ENCODE measurements around the gene COIL.
A peak's percentile ranks its signal among the peaks of the same experiment; 100 is the strongest.
"Not testable (repeated sequence)": the region's sequence is repeated elsewhere in the genome, so short reads cannot be mapped to it uniquely, and the experiment has no call there.

Gene COIL, protein sequence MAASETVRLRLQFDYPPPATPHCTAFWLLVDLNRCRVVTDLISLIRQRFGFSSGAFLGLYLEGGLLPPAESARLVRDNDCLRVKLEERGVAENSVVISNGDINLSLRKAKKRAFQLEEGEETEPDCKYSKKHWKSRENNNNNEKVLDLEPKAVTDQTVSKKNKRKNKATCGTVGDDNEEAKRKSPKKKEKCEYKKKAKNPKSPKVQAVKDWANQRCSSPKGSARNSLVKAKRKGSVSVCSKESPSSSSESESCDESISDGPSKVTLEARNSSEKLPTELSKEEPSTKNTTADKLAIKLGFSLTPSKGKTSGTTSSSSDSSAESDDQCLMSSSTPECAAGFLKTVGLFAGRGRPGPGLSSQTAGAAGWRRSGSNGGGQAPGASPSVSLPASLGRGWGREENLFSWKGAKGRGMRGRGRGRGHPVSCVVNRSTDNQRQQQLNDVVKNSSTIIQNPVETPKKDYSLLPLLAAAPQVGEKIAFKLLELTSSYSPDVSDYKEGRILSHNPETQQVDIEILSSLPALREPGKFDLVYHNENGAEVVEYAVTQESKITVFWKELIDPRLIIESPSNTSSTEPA

DNA sequence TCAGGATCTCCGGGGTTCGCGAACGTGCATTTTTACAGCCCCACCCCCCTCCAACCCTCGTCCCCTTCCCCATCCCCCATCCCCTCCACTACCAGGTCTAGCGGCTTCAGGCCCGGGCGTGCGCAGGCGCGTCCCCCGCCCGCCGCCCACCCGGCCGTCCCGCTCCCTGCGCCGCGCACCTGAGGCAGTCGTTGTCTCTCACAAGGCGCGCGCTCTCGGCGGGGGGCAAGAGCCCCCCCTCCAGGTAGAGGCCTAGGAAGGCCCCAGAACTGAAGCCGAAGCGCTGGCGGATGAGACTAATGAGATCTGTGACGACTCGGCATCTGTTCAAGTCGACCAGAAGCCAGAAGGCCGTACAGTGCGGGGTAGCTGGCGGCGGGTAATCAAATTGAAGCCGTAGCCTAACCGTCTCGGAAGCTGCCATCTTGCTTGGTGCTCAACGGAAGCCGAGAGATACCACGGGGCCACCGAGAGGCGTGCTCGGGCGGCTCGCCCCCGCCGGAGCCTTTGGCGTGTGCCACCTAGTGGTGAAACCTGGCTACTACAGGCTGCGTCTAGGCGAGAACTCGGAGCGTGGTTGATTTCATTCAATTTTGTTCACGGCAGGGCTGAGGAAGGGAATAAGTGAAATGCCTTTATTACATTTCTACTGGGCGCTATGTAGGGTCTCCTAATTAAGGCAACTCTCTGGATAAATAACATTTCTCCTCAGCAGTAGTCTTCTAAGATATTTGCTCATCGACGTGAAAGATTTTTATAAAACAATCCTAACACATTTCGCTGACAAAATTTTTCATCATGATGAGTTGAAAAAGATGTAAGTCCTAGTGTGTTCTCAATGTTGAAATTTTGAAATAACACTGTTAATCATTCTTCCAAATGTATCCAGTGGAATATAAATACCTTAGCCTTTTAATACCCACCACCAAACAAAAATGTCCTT, at the start of gene COIL:
Gene COIL, minus strand, starts transcription at position 455 of the 943 bp plus-strand sequence. Its CDS starts 31 bp downstream, at position 424.
- DNase-seq: peak; percentile 81 to 95

DNA sequence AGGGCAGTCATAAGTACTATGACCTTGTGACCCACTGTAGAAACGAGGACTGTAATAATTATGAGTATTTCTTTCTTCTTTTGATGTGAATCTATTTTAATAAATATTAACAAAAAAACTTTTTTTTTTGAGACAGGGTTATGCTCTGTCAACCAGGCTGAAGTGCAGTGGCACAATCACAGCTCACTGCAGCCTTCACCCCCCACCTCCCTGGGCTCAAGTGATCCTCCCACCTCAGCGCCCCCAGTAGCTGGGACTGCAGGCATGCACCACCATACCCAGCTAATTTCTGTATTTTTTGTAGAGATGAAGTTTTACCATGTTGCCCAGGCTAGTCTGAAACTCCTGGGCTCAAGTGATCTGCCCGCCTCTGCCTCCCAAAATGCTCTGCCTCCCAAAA, 49.6 kb upstream of the COIL start:
- no peak for DNase-seq

DNA sequence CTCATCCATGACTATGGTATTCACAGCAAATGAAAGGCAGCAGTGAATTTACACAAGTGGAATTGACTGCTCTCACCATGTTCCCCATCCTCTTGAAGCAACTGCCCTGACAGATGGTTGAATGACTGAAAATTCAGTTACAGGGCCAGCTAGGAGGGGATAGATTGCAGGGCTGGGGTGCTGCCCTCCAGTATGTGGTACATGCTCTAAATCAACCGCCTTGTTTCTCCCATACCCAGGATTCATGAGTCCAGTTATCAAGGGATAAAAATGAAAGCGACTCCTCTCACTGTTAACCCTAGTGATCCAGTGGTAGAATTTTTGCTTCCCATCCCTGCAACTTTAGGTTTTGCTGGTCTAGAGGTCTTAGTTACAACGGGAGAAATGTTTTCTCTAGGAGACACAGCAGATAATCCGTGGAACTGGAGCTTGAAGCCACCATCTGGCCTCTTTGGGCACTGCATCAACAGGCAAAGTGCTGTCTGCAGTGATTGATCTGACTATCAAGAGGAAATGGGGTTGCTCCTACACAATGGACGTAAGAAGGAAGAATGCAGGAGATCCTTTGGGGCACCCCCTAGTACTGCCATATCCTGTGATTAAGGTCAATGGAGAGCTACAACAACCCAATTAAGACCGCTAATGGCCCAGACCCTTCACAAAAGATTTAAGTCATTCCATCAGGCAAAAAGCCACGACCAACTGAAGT, 49.0 kb upstream of the COIL start:
- DNase-seq: peak; percentile 10 to 56

DNA sequence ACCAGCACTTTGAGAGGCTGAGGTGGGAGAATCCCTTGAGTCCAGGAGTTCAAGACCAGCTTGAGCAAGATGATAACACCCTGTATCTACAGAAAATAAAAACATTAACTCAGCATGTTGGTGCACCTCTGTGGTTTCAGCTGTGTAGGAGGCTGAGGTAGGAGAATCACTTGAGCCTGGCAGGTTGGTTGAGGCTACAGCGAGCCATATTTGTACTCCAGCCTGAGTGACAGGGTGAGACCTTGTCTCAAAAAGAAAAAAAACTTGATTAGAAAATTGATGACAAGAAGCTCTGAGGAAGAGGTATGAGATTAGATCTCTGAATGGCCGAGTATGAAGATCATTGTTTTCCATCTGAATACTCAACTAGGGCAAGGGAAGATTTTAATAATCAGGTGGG, 48.1 kb upstream of the COIL start:
- DNase-seq: no peak

DNA sequence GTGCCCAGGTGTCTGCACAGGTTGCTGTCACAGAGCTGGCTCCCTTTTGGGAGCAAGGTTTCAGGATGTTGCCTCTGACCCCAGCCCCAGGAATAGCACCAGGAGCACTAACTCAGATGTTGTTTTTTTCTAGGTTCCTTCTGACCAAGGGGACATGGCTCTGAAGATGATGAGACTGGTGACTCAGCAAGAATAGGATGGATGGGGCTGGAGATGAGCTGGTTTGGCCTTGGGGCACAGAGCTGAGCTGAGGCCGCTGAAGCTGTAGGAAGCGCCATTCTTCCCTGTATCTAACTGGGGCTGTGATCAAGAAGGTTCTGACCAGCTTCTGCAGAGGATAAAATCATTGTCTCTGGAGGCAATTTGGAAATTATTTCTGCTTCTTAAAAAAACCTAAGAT, 45.2 kb upstream of the COIL start:
- DNase-seq: no peak

DNA sequence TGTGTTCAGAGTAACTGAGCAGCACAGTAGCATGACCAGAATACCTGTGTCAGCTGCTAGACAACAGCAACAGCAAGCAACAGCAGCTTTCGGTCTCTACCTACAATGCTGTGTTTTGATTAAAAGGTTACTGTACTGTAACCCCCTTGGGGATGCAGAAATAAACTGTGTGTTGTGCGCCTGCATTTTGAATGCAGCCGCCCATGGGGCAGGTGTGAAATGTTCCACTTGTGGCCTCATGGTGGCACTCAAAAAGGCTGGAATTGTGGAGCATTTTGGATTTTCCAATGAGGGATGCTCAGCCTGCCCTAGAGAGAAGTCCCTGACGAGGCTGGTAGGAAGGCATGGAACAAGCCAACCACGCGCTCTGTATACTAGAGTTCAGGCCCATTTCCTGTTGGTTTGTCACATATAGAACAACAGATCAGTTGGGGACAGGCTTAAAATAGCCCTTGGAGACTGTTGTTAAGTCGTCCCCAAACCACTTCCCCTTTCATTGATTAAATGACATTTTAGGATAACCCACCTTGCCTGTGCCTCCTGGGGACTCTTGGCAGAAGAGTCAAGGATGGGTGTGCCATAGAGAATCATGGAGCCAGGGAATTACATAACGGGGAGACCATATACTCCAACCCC, 44.2 kb upstream of the COIL start:
- DNase-seq: peak in 1 of 2 experiments; percentile 45

DNA sequence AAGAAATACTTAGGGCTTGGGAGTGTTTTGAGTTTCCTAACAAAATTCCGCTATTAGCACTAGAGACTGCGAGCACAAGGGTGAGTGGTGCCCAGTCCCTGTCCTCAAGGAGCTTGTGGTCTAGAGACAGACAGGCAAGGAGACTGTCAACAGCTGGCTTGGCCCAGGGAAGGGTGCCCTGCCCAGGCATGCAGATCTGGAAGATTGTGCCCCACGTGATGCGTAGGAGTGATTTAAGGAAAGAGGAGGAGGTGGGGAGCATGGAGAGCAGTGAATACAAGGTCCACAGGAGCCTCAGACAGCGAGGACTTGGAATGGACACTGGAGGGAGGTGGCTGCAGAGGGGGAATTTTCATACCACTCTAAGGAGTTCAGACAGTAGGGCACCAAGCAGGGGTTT, 42.1 kb upstream of the COIL start:
- DNase-seq: no peak

DNA sequence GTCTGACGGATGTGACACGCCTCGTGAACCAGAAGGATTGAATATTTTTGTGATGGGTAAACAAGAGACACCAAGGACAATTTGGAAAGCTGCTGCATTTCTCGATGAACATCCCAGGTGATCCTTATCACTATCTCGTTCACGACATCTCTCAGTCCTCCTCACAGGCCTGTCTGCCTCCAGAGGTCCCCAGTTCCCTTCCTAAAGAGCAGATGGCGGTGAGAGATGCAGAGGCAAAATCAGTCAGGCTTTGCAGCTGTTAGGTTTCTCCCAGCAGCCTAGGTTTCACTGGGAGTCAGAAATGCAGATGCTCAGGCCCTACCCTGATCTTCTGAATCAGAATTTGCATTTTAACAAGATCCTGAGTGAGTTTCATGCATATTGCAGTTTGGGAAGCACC, 40.7 kb upstream of the COIL start:
- peak in 1 of 2 experiments; percentile 11 for DNase-seq

DNA sequence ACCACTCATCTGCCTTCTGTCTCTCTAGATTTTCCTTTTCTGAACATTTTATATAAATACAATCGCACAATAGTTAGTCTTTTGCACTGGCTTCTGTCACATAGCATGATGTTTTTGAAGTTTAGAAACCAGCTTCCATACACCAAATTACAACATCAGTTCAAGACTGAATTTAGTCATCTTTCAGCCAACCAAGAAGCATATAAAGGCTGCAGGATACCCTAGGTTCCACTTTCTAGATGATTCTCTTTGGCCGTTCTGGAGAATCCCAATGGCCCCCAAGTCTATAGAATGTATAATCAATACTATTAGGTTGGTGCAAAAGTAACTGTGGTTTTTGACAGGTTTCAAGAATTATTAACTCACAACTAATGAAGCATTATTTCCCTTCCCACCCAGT, 36.5 kb upstream of the COIL start:
- no peak for DNase-seq

DNA sequence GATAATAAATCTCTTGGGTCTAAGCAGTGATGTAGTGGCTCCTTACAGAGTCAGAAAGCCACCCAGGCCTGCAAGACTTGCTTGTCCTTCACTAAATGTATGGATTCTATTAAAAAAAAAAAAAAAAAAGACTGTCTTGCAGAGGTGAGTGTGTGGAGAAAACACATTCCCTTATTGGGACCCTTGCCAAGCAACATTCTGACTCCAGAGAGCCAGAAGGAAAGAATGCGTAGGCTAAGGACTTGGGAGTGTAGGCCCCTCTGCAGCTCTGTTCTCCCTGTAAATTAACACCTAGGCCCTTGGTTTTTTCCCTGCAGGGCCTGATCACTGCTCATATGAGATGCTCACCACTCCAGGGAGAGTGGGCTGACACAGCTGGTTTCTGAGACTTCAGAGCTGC, 34.9 kb upstream of the COIL start:
- DNase-seq: no peak

DNA sequence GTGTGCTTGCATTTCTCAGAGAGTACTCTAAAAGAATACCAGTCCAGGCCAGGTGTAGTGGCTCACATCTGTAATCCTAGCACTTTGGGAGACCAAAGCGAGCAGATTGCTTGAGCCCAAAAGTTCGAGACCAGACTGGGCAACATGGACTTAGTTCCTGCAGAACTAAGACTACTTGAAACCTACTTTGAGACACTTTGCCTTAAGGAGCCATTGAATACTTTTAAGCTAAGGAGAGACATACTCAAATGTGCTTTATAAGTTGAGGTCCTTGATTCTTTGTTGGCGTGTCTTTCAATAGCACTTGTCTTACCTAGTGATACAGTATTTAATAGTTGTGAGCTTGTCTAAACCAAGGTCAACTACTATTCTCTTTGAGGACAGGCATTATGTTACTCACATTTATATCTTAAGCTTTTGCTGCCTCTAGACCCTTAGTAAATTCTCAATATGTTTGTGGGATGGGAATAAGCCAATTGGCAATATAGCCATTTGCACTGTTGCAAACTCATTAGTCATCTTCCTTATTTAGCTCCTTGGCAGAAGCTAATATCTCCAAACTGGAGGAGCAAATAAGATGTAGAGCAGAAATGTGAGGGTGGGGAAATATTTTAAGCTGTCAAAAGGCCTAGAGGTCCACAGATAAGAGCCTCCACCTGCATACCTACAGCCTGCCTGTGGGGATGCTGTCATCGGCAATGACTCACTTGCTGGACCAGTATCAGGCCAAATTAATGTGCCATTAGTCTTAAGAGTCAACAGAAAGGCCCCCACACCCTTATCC, 33.4 kb upstream of the COIL start:
- DNase-seq: no peak

DNA sequence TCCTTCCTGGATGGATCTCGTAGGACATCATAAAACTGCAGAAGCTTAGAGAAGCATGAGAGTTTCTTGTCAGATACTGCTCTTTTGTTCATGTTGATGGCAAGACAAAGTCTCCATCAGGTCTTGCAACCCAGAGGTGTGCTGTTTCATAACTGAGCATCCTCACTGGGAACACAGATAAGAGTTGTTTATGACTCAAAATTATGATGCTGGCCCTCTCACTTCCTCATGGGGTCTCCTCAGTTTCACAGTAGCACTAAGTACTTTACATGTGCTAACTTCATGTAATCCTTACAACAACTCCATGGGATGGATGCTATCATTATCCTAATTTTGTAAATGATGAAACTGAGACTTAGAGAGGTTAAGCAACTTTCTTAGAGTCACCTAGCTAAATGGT, 31.5 kb upstream of the COIL start:
- DNase-seq: no peak

DNA sequence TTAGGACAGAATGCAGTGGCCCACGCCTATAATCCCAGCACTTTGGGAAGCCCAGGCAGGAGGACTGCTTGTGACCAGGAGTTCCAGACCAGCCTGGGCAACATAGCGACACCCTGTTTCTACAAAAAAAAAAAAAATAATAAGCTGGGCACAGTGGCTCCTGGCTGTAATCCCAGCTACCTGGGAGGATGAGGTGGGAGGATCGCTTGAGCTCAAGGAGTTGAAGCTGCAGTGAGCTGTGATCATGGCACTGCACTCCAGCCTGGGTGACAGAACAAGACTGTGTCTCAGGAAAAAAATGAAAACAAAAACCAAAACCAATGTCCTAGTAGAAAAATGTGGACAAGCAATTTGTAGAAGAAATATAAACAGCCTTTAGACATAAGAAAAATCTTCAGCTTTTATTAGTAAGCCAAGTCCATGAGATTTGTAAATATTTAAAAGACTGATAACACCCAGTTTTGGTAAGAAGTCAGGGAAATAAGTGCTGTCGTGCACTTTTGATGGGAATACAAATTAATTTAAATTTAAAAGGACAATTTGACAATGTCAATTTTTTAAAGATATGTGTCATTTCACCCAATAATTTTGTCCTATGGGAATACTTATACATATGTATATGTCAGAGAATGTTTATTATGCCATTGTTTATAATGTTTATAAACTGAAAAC, 28.2 kb upstream of the COIL start:
- no peak for DNase-seq

DNA sequence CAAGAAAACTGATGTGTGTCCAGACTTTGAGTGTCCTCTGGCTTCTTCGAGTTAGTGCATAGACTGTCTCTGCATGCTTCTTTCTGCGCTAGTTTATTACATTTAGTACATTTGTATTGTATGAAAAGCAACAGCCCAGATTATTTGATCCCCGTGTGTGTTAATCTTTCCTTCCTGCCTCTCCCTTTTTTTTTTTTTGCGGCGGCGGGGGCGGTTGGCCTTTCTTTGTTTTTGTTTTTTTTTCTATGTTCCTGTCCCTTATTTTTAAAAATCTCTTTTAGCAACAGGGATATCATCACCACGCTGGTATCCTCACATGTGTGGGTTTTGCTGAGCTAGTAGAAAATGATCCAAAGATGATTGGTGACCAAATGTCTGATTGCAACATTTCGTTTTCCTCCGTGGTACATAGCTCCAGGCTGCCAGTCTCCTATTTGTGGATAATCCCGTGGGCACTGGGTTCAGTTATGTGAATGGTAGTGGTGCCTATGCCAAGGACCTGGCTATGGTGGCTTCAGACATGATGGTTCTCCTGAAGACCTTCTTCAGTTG, 26.5 kb upstream of the COIL start:
- DNase-seq: no peak

DNA sequence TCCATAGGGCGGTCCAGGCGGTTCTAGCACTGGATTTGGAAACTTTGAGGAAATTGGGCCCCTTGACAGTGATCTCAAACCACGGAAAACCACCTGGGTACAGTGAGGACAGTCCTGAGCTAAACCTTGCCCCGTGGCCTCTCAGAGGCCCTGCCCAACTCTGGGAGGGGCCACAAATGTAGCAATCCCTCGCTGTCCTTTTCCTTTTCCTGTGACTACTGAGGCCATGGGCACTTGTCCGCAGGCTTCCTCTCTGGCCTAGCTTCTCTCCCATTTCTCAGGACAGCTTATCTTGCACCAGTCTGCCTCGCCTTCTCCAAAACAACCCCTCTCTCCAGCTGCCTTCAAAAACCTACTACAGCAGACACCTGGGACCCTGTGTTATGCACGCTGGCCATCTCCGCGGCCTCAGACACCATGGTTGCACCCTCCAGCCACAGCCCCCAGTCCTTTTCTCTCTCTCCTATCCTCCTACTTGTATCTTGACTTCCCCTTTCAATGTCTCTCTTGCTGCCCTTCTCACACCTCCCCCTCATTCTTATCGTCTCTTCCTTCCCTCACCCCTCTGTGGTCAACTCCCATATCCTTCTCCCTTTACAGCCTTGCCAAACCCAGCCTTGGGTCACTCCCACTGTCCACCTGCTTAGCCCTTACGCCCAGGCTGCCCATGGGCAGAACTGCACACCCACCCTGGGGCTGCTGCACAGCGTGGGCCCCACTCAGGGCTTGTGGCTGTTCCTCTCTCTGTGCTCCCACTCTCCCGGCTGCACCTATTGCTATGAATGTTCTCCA, 24.7 kb upstream of the COIL start:
- no peak for DNase-seq

DNA sequence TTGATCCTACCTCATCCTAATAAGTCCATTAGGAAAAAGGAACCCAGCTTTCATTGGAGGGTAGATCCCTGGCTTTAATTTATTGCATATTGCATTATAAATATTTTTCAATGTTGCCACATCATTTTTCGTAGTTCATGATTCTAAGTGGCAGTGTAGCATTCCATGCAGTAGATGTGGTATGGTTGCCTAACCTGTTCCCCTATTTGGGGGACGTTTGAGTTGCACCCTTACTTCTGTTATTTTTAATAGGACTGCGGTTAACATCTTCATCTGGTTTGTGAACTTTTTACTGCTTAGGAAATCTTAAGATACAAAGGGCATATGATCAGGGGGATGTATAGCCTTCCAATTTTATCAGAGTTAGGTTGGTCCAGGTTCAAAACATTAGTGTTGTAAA, 22.5 kb upstream of the COIL start:
- DNase-seq: no peak

DNA sequence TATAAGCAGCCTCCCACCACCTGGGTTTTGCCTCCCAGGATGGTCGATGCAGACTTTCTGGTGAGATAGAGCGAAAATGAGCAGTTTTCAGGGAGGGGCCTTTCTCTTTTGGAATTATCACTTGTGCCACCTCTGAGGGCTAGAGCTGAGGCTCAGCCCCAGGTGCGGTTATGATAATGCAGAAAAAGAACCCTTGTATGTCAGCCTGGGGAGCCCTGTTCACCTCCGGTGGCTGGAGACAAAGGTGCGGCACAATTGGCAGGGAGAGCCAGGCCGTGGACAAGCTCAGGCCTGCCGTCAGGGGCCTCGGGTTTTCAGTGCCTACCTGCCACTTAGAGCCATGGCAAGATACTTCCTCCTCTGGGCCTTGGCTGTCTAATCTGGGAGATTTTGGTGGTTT, 21.5 kb upstream of the COIL start:
- peak; percentile 63 to 92 for DNase-seq

DNA sequence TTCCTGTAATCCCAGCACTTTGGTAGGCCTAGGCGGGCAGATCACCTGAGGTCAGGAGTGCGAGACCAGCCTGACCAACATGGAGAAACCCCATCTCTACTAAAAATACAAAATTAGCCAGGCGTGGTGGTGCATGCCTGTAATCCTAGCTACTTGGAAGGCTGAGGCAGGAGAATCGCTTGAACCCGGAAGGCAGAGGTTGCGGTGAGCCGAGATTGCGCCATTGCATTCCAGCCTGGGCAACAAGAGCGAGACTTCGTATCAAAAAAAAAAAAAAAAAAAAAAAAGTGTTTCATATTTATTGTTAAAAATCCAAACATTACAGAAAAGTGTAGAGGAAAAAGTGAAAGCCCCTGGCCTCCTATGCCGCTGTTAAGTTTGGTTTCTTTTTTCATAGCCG, 19.7 kb upstream of the COIL start:
- DNase-seq: not testable (repeated sequence)

DNA sequence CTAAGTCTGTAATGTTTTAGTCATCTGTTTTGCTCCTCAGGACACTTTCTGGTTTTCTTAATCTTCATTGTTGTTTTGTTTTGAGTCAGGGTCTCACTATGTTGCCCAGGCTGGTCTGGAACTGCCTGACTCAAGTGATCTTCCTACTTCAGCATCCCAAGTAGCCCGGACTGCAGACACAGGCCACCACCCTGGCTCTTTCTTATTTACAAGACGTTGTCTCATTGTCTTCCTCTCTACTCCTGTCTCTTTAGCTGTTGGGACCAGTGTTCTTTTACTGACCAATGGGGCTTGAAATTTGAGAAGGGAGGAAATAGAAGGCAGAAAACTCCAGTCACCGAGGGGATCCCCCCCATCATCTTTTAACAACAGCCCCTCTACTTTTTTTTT, 18.2 kb upstream of the COIL start:
- DNase-seq: no peak

Measured in NCI-H526 (cell line).